ENCODE data around the gene GOLGA6L10.

GOLGA6L10 gene

GRCh38 chr15:82298032-82298431 is 51.2 kb downstream of the GOLGA6L10 start:
- Histone ChIP-seq H3K4me1 (peaks cover 0 to 7% (median 0%) of the 10 kb centered on the region in 4 donors), H3K9me3 (no peaks in the 10 kb centered on the region), H3K36me3 (no peaks in the 10 kb centered on the region), H3K27ac (no peak overlapping the region), H3K4me3 (no peak overlapping the region), H3K27me3 (peaks cover 0 to 2% of the 10 kb centered on the region in 2 donors)
- no peak for TF ChIP-seq CTCF (IDR thresholded peaks at IDR 0.05)
- no peak for DNase-seq
- intact Hi-C loops (cut with DNase I; ENCODE audit: low total_unique reads): no loop called here

- intact Hi-C loops (cut with DNase I; ENCODE audit: low total_unique reads): no loop called here
- Histone ChIP-seq H3K4me1 (peaks cover 0 to 7% (median 0%) of the 10 kb centered on the region in 4 donors), H3K27ac (no peak overlapping the region), H3K9me3 (no peaks in the 10 kb centered on the region), H3K27me3 (peaks cover 0 to 2% of the 10 kb centered on the region in 2 donors), H3K36me3 (no peaks in the 10 kb centered on the region), H3K4me3 (no peak overlapping the region)
- TF ChIP-seq CTCF (IDR thresholded peaks at IDR 0.05): no peak
- no peak for DNase-seq
These were observed 51.7 kb downstream of the GOLGA6L10 start for GRCh38 chr15:82297546-82297945.

- intact Hi-C loops (cut with DNase I; ENCODE audit: low total_unique reads): no loop called here
- Histone ChIP-seq H3K4me1 (no peaks in the 10 kb centered on the region), H3K9me3 (no peaks in the 10 kb centered on the region), H3K36me3 (no peaks in the 10 kb centered on the region), H3K27ac (no peak overlapping the region), H3K4me3 (no peak overlapping the region), H3K27me3 (peaks cover 0 to 2% of the 10 kb centered on the region in 2 donors)
- TF ChIP-seq CTCF (IDR thresholded peaks at IDR 0.05): no peak
- no peak for DNase-seq
These were observed 55.1 kb downstream of the GOLGA6L10 start for GRCh38 chr15:82294061-82294690.

GRCh38 chr15:82292271-82292670 is 57.0 kb downstream of the GOLGA6L10 start:
- H3K9me3 ChIP-seq: no peaks in the 10 kb centered on the region
- TF ChIP-seq CTCF (IDR thresholded peaks at IDR 0.05): no peak
- DNase-seq: no peak
- H3K36me3 ChIP-seq: no peaks in the 10 kb centered on the region
- H3K4me1 ChIP-seq: no peaks in the 10 kb centered on the region
- no peaks in the 10 kb centered on the region for H3K27me3 ChIP-seq
- intact Hi-C loops (cut with DNase I; ENCODE audit: low total_unique reads): no loop called here
- no peak overlapping the region for H3K4me3 ChIP-seq
- no peak overlapping the region for H3K27ac ChIP-seq
